ENCODE measurements around the gene CEP131.

DNA sequence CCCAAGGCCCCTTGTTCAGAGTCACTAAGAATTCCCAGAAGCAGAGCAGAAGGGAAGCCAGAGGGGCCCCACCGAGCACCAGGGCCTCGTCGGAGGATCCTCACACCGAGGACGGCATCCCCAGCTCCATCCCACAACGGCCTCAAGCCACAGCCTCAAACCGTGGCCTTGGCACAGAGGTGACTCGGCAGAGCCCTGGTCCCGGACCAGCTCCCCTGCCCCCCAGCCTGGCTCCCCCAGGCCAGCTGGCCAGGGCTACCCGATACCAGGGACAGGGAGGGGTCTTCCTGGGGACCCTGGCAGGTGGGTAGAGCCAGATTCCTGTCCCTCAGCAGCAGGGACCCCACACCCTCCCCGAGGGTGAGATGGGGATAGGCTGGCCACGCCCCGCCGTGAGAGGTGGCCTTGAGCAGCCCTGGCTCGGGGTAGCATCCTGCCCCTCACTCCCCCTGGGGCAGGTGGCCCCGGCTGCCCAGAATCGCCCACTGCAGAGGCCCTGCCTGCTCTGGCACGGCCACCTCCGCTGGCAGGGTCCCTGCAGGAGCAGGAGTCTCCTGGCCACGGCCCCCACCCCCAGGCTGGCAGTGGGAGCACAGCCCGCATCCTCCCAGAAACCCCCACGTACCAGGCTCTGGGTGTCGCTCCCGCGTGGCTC, 63.0 kb downstream of the CEP131 start:
- TF ChIP-seq POLR2A (IDR thresholded peaks at IDR 0.05; ENCODE audit: low read depth, low read length): no peak
- TF ChIP-seq POLR2AphosphoS5 (IDR thresholded peaks at IDR 0.05; ENCODE audit: low read depth, low read length): no peak
- no peak for TF ChIP-seq TAF1 (IDR thresholded peaks at IDR 0.05; ENCODE audit: low read depth, low read length)

Measured in GM12891 (cell line).